HG03060 (cell line): ENCODE results near the gene KBTBD7.
"Not testable (repeated sequence)": the region's sequence is repeated elsewhere in the genome, so short reads cannot be mapped to it uniquely, and the experiment has no call there.

Experiments
- ATAC-seq: cut with Tn5 transposase; IDR thresholded peaks from one replicate; pipeline ENCODE4 v1.9.1; 2021; ENCODE audit warnings: low read depth, moderate number of reproducible peaks; ENCODE audit not compliant: unreplicated experiment

Gene KBTBD7

GRCh38 chr13:41199526-41199925 lies 5.2 kb upstream of the KBTBD7 start:
- no peak for ATAC-seq

- no peak for ATAC-seq
These were observed 4.7 kb upstream of the KBTBD7 start for GRCh38 chr13:41199079-41199478.

- ATAC-seq = no peak
These were observed 2.3 kb upstream of the KBTBD7 start for GRCh38 chr13:41196620-41197019.

- ATAC-seq = no peak
These were observed 1.6 kb upstream of the KBTBD7 start for GRCh38 chr13:41196011-41196410.

GRCh38 chr13:41193469-41193868 lies 900 bp downstream of the KBTBD7 start:
- no peak for ATAC-seq

- ATAC-seq = no peak
These were observed 5.8 kb downstream of the KBTBD7 start for GRCh38 chr13:41188584-41188983.

GRCh38 chr13:41186481-41186880 lies 7.9 kb downstream of the KBTBD7 start:
- no peak for ATAC-seq

GRCh38 chr13:41182231-41182630 lies 12.1 kb downstream of the KBTBD7 start:
- no peak for ATAC-seq

GRCh38 chr13:41179593-41180250 lies 14.6 kb downstream of the KBTBD7 start:
- no peak for ATAC-seq

GRCh38 chr13:41178040-41178439 lies 16.3 kb downstream of the KBTBD7 start:
- no peak for ATAC-seq

- ATAC-seq = no peak
These were observed 16.8 kb downstream of the KBTBD7 start for GRCh38 chr13:41177616-41178015.

GRCh38 chr13:41175576-41175975 lies 18.8 kb downstream of the KBTBD7 start:
- not testable (repeated sequence) for ATAC-seq

GRCh38 chr13:41162151-41162550 lies 32.2 kb downstream of the KBTBD7 start:
- no peak for ATAC-seq

GRCh38 chr13:41159174-41159573 lies 35.2 kb downstream of the KBTBD7 start:
- no peak for ATAC-seq

- no peak for ATAC-seq
These were observed 37.2 kb downstream of the KBTBD7 start for GRCh38 chr13:41157048-41157717.

- ATAC-seq = no peak
These were observed 37.7 kb downstream of the KBTBD7 start for GRCh38 chr13:41156620-41157019.

GRCh38 chr13:41154042-41154441 lies 40.3 kb downstream of the KBTBD7 start:
- ATAC-seq = no peak

GRCh38 chr13:41152005-41152404 lies 42.4 kb downstream of the KBTBD7 start:
- no peak for ATAC-seq

GRCh38 chr13:41150058-41150457 lies 44.3 kb downstream of the KBTBD7 start:
- ATAC-seq = no peak

GRCh38 chr13:41148419-41149283 lies 45.7 kb downstream of the KBTBD7 start:
- ATAC-seq = no peak

GRCh38 chr13:41145136-41145908 lies 49.0 kb downstream of the KBTBD7 start:
- ATAC-seq = no peak
